GM20000 (cell line): ENCODE measurements around the gene CRYBG2.
"Not testable (repeated sequence)": the region's sequence is repeated elsewhere in the genome, so short reads cannot be mapped to it uniquely, and the experiment has no call there.

Source experiments
- DNase-seq: peaks from one replicate; pipeline ENCODE4 v3.0.0; 2012; ENCODE audit warnings: low spot score
- CTCF ChIP-seq: IDR thresholded peaks from 2 replicates; pipeline ENCODE4 v1.5.1; 2012; ENCODE audit warnings: mild to moderate bottlenecking, control low read depth; ENCODE audit errors: extremely low read depth, missing control alignments

Gene CRYBG2

DNA sequence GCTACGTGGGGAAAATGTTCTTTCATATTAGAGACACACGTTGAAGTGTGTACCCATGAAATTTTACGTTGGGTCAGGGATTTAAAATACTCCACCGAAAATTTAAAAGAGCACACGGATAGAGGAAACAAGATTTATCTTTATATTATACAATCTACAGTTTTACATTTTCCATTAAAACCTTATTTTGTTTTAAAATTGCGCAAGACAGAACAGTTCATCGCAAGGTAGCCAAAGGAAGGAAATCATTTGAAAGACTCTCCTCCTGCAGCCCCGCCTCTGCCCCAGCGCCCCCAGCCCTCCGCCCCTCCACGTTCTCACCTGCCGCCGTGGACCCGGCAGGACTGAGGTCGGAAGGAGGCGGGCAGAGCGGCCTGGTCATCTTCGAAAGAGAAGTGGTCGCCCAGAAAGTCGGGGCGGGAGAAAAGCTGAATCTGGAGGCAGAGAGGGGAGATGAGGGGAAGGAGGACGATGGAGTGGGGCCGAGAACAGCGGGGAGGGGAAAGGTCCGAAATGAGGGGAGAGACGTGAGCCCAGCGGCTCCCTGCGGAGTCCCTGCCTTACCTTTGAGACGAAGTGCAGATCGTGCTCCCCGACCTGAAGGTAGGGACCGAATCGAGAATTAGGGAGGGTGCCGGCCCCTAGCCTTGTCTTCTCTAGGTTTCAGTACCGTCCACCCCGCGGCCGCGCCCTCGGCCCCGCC lies 18.0 kb downstream of the CRYBG2 start:
- TF ChIP-seq CTCF: no peak

DNA sequence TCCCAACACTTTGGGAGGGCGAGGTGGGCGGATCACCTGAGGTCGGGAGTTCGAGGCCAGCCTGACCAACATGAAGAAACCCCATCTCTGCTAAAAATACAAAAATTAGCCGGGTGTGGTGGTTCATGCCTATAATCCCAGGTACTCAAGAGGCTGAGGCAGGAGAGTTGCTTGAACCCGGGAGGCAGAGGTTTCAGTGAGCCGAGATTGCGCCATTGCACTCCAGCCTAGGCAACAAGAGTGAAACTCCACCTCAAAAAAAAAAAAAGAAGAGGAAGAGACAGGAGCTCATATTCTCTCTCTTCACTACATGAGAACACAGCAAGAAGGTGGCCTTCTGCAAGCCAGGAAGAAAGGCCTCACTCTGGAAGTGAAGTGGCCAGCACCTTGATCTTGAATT lies 20.6 kb downstream of the CRYBG2 start:
- not testable (repeated sequence) for DNase-seq

More for the DNA sequence above, 18.0 kb downstream of the CRYBG2 start:
- DNase-seq: no peak

DNA sequence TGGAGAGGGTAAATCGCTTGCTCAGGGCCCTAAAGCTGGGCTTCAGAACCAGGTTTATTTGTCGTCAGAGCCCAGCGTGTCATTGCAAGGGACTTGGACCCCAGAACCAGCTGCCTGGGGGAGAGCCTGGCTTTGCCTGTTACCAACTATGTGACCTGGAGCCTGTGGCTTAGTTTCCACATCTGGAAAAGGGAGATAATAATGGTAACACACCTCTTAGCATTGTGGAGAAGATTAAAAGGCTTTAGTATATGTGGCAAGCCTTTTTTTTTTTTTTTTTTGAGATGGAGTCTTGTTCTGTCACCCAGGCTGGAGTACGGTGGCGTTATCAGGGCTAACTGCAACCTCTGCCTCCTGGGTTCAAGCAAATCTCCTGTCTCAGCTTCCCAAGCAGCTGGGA lies 23.7 kb downstream of the CRYBG2 start:
- DNase-seq: no peak
- no peak for TF ChIP-seq CTCF

DNA sequence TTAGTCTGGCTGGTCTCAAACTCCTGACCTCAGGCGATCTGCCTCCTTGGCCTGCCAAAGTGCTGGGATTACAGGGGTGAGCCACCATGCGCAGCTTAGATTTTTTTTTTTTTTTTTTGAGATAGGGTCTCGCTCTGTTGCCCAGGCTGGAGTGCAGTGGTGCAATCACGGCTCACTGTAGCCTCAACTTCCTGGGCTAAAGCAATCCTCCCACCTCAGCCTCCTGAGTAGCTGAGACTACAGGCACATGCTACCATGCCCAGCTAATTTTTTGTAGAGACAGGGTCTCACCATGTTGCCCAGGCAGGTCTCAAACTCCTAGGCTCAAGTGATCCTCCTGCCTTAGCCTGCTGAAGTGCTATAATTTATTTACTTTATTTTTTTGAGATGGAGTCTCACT lies 24.6 kb downstream of the CRYBG2 start:
- DNase-seq: not testable (repeated sequence)

DNA sequence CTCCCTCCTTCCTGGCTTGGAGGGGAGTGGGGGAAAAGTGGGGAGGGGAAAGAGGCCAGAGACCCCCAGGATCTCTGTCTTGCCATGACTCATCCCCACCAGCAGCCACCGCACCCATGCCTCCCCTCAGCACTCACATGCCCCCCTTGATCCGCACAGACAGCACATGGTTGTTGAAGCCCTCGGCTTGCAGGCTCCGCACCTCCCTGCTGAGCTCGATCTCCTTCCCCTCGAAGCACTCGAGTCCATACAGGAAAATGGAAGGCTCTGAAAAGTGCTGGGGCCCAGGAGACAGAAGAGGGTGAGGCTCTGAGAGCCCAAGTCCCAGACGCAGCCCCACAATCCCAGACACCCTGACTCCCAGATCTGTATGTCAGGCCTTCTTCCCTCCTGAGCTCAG lies 25.3 kb downstream of the CRYBG2 start:
- TF ChIP-seq CTCF: no peak

DNA sequence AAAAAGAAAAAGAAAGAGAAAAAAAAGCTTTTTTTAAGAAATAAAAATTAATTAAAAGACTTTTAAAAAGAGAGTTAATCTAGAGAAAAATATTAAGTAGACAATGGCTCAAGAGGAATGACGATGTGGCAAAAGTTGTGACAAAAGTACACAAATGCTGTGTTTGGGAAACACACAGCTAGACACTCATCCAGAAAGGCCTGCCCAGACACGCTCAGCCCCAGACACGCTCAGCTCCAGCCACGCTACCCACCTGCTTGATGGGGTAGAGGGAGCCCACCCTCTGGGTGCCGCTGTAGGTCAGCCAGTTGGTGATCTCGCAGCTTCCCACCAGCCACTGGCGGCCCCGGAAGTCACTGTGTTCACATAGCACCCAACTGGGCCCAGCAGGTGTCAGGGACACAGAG lies 26.0 kb downstream of the CRYBG2 start:
- no peak for TF ChIP-seq CTCF
- DNase-seq: no peak

More for the DNA sequence above, 25.3 kb downstream of the CRYBG2 start:
- DNase-seq: no peak

DNA sequence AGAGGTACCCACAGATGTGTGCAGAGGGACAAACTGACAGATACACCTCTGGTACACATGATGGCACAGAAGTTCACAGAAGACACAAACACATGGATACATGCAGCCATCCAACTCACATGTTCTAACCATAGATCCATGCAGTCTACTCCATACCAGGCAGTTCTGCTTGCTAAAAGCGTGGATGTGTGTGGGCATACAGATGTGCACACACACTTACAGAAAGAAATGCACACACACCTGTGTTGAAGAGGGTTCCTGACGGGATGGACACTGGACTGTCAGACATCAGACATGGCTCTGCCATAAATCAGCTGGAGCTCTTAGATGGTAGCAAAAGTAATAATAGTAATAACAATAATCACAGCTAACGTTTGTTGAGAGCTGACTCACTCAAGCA lies 29.4 kb downstream of the CRYBG2 start:
- no peak for TF ChIP-seq CTCF
- no peak for DNase-seq

GRCh38 chr1:26323382-26323781 lies 30.5 kb downstream of the CRYBG2 start:
- DNase-seq: no peak
- no peak for TF ChIP-seq CTCF
